WTC11 (cell line): Measurements from ENCODE around the gene VEPH1. TPM values are rescaled to one million over a fixed set of nuclear protein-coding genes. Genes with fewer than 3 reads are reported as not detected.

Source experiments
- ATAC-seq: fragments of 200-7000 bp; cut with Tn5 transposase; 2 replicates; pipeline ENCODE4 v1.10.0; 2021; ENCODE audit warnings: mild to moderate bottlenecking, moderate library complexity
- CTCF ChIA-PET: fragments of 300-600 bp; sonication (Branson Sonifier 250); formaldehyde crosslinking; loops from one replicate; lab custom pipeline; 2021; ENCODE audit warnings: antibody characterized with exemption; lab: Charles Lee
- POLR2A ChIA-PET: fragments of 350-600 bp; sonication (Branson Sonifier 250); formaldehyde crosslinking; loops from one replicate; lab custom pipeline; 2021; ENCODE audit warnings: antibody characterized with exemption; lab: Charles Lee
- DNase-seq: peaks from one replicate; pipeline ENCODE4 v3.0.0; 2021; ENCODE audit warnings: low spot score
- H3K27ac Mint-ChIP-seq: 2 replicates; pipeline ENCODE4 v1.8.0; 2021; ENCODE audit warnings: mixed read lengths
- H3K27me3 Mint-ChIP-seq: 2 replicates; pipeline ENCODE4 v1.8.0; 2021; ENCODE audit warnings: low read depth, mild to moderate bottlenecking, moderate library complexity, mixed read lengths
- H3K36me3 Mint-ChIP-seq: 2 replicates; pipeline ENCODE4 v1.8.0; 2021; ENCODE audit warnings: mixed read lengths
- H3K4me1 Mint-ChIP-seq: 2 replicates; pipeline ENCODE4 v1.8.0; 2022; ENCODE audit warnings: mixed read lengths
- H3K4me3 Mint-ChIP-seq: 2 replicates; pipeline ENCODE4 v1.8.0; 2021; ENCODE audit warnings: mild to moderate bottlenecking, moderate library complexity, mixed read lengths
- H3K9me3 Mint-ChIP-seq: 2 replicates; pipeline ENCODE4 v1.8.0; 2021; ENCODE audit warnings: mixed read lengths
- ATF3 ChIP-seq: sonication (generic); formaldehyde crosslinking; conservative IDR thresholded peaks from 2 replicates; pipeline ENCODE4 v1.8.1; 2022; ENCODE audit warnings: mild to moderate bottlenecking, missing genetic modification reagents
- CREB1 ChIP-seq: sonication (generic); formaldehyde crosslinking; IDR thresholded peaks from 2 replicates; pipeline ENCODE4 v1.8.0; 2023; ENCODE audit warnings: mild to moderate bottlenecking, missing genetic modification reagents
- GRHL2 ChIP-seq: fragments of 250-450 bp; sonication (Bioruptor Pico); IDR thresholded peaks from 2 replicates; pipeline ENCODE4 v1.8.0; 2022; ENCODE audit warnings: mild to moderate bottlenecking, moderate library complexity; ENCODE audit not compliant: insufficient replicate concordance, severe bottlenecking
- HMGA2 ChIP-seq: fragments of 250-450 bp; sonication (Bioruptor Pico); IDR thresholded peaks from 2 replicates; pipeline ENCODE4 v1.4.0; 2021; ENCODE audit warnings: mild to moderate bottlenecking, moderate library complexity
- HMGXB4 ChIP-seq: sonication (generic); formaldehyde crosslinking; IDR thresholded peaks from 2 replicates; pipeline ENCODE4 v1.8.1; 2023; ENCODE audit warnings: mild to moderate bottlenecking, moderate library complexity, missing genetic modification reagents
- MLX ChIP-seq: sonication (generic); formaldehyde crosslinking; IDR thresholded peaks from 2 replicates; pipeline ENCODE4 v1.8.1; 2023; ENCODE audit warnings: mild to moderate bottlenecking, missing genetic modification reagents, moderate library complexity
- NR3C1 ChIP-seq: sonication (generic); formaldehyde crosslinking; conservative IDR thresholded peaks from 2 replicates; pipeline ENCODE4 v1.8.1; 2023; ENCODE audit warnings: low read depth, mild to moderate bottlenecking, missing genetic modification reagents
- OVOL2 ChIP-seq: fragments of 250-450 bp; sonication (Bioruptor Pico); IDR thresholded peaks from 2 replicates; pipeline ENCODE4 v1.9.0; 2021; ENCODE audit warnings: mild to moderate bottlenecking, borderline replicate concordance
- PRRX2 ChIP-seq: fragments of 250-450 bp; sonication (Bioruptor Pico); IDR thresholded peaks from 2 replicates; pipeline ENCODE4 v1.8.0; 2021; ENCODE audit warnings: mild to moderate bottlenecking
- SMAD3 ChIP-seq: sonication (generic); formaldehyde crosslinking; IDR thresholded peaks from 2 replicates; pipeline ENCODE4 v1.8.0; 2022; ENCODE audit warnings: missing genetic modification reagents, mild to moderate bottlenecking, borderline replicate concordance
- TCF7 ChIP-seq: sonication (generic); formaldehyde crosslinking; IDR thresholded peaks from 2 replicates; pipeline ENCODE4 v1.8.0; 2022; ENCODE audit warnings: mild to moderate bottlenecking, low read depth, missing genetic modification reagents, moderate library complexity
- USF1 ChIP-seq: sonication (generic); formaldehyde crosslinking; IDR thresholded peaks from 2 replicates; pipeline ENCODE4 v1.8.0; 2022; ENCODE audit warnings: mild to moderate bottlenecking, missing genetic modification reagents
- ZBTB21 ChIP-seq: sonication (generic); formaldehyde crosslinking; IDR thresholded peaks from 2 replicates; pipeline ENCODE4 v1.8.1; 2023; ENCODE audit warnings: mild to moderate bottlenecking, missing genetic modification reagents, borderline replicate concordance
- ZNF396 ChIP-seq: fragments of 250-450 bp; sonication (Bioruptor Pico); IDR thresholded peaks from 2 replicates; pipeline ENCODE4 v1.8.0; 2021; ENCODE audit warnings: mild to moderate bottlenecking, moderate library complexity, borderline replicate concordance
- ZNF423 ChIP-seq: fragments of 250-450 bp; sonication (Bioruptor Pico); IDR thresholded peaks from 2 replicates; pipeline ENCODE4 v2.1.2; 2022; ENCODE audit warnings: mild to moderate bottlenecking, moderate library complexity
- ZNF671 ChIP-seq: fragments of 250-450 bp; sonication (Bioruptor Pico); IDR thresholded peaks from 2 replicates; pipeline ENCODE4 v1.8.0; 2021; ENCODE audit warnings: mild to moderate bottlenecking
- total RNA-seq: library from RNA; stranded (reverse); gene quantifications from 3 replicates; pipeline ENCODE4 v1.2.3, GENCODE V29; 2021
- TF ChIP-seq, protein P1 (sequence below): sonication (generic); formaldehyde crosslinking; IDR thresholded peaks from 2 replicates; pipeline ENCODE4 v1.8.1; 2022; ENCODE audit warnings: mild to moderate bottlenecking, missing genetic modification reagents, moderate library complexity, borderline replicate concordance
- TF ChIP-seq, protein P2 (sequence below): sonication (generic); formaldehyde crosslinking; IDR thresholded peaks from 2 replicates; pipeline ENCODE4 v1.8.1; 2023; ENCODE audit warnings: mild to moderate bottlenecking, missing genetic modification reagents

VEPH1 gene
- total RNA-seq, 1 experiment from 2014 or later, result 10.8 TPM

DNA sequence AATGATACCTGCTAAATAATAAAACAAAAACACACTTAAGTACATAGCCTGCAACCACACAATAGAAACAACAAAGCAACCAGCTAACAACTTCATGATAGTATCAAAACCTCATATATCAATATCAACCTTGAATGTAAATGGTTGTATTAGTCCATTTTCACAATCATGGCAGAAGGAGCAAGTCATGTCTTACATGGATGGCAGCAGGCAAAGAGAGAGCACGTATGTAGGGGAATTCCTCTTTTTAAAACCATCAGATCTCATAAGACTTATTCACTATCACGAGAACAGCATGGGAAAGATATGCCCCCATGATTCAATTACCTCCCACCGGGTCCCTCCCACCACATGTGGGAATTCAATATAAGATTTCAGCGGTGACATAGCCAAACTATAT lies 111.1 kb downstream of the VEPH1 start (continued):
- no peak for TF ChIP-seq HMGA2
- no peak for TF ChIP-seq OVOL2 (CRISPR knock-in tag)

GRCh38 chr3:157390713-157391515 lies 112.3 kb downstream of the VEPH1 start:
- Mint-ChIP-seq H3K27ac (no peak overlapping the region), H3K4me1 (no peaks in the 10 kb centered on the region), H3K9me3 (peaks cover 13% of the 10 kb centered on the region), H3K27me3 (no peaks in the 10 kb centered on the region; the same call in 1 of the 2 replicates), H3K36me3 (no peaks in the 10 kb centered on the region), H3K4me3 (no peak overlapping the region)
- DNase-seq, result no peak
- POLR2A ChIA-PET, result no interaction called here
- no peak for ATAC-seq
- CTCF ChIA-PET, result no interaction called here
- TF ChIP-seq HMGXB4 (CRISPR knock-in tag) (no peak), SMAD3 (CRISPR knock-in tag) (no peak), MLX (CRISPR knock-in tag) (no peak), NR3C1 (no peak), ZNF423 (CRISPR knock-in tag) (no peak)

DNA sequence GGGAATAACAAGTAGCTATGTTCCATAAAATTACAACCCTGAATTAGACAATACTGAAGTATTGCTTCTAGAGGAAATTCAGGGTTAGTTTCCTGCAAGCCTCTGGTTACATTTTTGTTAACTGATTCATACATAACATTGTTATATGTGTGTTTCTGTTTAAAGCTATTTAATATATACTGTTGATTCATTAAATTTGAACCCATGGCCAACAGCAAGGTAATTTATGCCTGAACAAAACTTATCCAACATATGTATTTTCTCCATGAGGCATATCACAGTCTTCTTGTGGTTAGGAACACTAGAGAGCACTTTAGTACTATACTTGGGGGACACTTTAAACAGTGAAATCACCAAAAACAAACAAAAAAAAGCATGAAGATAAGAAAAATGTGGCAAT lies 114.2 kb downstream of the VEPH1 start:
- peaks cover 10% of the 10 kb centered on the region for H3K4me1 Mint-ChIP-seq
- peaks cover 12% of the 10 kb centered on the region for H3K9me3 Mint-ChIP-seq
- no peak for TF ChIP-seq ZBTB21
- TF ChIP-seq, protein P1, sequence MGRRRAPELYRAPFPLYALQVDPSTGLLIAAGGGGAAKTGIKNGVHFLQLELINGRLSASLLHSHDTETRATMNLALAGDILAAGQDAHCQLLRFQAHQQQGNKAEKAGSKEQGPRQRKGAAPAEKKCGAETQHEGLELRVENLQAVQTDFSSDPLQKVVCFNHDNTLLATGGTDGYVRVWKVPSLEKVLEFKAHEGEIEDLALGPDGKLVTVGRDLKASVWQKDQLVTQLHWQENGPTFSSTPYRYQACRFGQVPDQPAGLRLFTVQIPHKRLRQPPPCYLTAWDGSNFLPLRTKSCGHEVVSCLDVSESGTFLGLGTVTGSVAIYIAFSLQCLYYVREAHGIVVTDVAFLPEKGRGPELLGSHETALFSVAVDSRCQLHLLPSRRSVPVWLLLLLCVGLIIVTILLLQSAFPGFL (CRISPR knock-in tag), result no peak
- TF ChIP-seq ZNF671, result no peak
- no peak for TF ChIP-seq ZNF396 (CRISPR knock-in tag)
- TF ChIP-seq CREB1 (CRISPR knock-in tag), result no peak
- no peak for TF ChIP-seq PRRX2
- TF ChIP-seq OVOL2 (CRISPR knock-in tag), result no peak
- TF ChIP-seq, all 79 proteins: peak for 0
- CTCF ChIA-PET, result no interaction called here
- no peak overlapping the region for H3K4me3 Mint-ChIP-seq
- ATAC-seq (no peak), DNase-seq (no peak)
- POLR2A ChIA-PET, result no interaction called here
- H3K27me3 Mint-ChIP-seq, result no peaks in the 10 kb centered on the region; the same call in 1 of the 2 replicates
- H3K36me3 Mint-ChIP-seq, result no peaks in the 10 kb centered on the region
- no peak overlapping the region for H3K27ac Mint-ChIP-seq

- ChIA-PET CTCF (interaction anchor here (0.6 kb wide), 1 partner anchor 1620 kb away, joined by 4 read pairs; no protein-coding TSS in a partner anchor), POLR2A (no interaction called here)
- DNase-seq (no peak), ATAC-seq (no peak)
- no peak overlapping the region for H3K4me3 Mint-ChIP-seq
- H3K36me3 Mint-ChIP-seq, result no peaks in the 10 kb centered on the region
- H3K9me3 Mint-ChIP-seq, result peaks cover 12% of the 10 kb centered on the region
- no peaks in the 10 kb centered on the region; the same call in 1 of the 2 replicates for H3K27me3 Mint-ChIP-seq
- no peak overlapping the region for H3K27ac Mint-ChIP-seq
- peaks cover 12% of the 10 kb centered on the region for H3K4me1 Mint-ChIP-seq
- TF ChIP-seq TCF7 (CRISPR knock-in tag), result no peak
- TF ChIP-seq PRRX2, result no peak
- TF ChIP-seq ATF3, result no peak
- no peak for TF ChIP-seq GRHL2 (CRISPR knock-in tag)
- TF ChIP-seq USF1, result no peak
- no peak for TF ChIP-seq MLX (CRISPR knock-in tag)
- TF ChIP-seq, protein P2, sequence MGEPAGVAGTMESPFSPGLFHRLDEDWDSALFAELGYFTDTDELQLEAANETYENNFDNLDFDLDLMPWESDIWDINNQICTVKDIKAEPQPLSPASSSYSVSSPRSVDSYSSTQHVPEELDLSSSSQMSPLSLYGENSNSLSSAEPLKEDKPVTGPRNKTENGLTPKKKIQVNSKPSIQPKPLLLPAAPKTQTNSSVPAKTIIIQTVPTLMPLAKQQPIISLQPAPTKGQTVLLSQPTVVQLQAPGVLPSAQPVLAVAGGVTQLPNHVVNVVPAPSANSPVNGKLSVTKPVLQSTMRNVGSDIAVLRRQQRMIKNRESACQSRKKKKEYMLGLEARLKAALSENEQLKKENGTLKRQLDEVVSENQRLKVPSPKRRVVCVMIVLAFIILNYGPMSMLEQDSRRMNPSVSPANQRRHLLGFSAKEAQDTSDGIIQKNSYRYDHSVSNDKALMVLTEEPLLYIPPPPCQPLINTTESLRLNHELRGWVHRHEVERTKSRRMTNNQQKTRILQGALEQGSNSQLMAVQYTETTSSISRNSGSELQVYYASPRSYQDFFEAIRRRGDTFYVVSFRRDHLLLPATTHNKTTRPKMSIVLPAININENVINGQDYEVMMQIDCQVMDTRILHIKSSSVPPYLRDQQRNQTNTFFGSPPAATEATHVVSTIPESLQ, result no peak
Observed at GRCh38 chr3:157387708-157388435, 115.3 kb downstream of the VEPH1 start.
